SK-N-SH (cell line): Measurements from ENCODE around the gene TUBGCP3. TPM values are rescaled to one million over a fixed set of nuclear protein-coding genes. Genes with fewer than 3 reads are reported as not detected.

Experiments used
- CTCF ChIA-PET: fragments of 300-600, 350-600 bp; formaldehyde crosslinking; extraction: SDS; loops from one replicate; lab custom pipeline; 2021; lab: Yijun Ruan, JAX
- POLR2A ChIA-PET: fragments of 350-600 bp; sonication (Branson Sonifier 250); formaldehyde crosslinking; extraction: SDS; loops from one replicate; lab custom pipeline; 2020; ENCODE audit warnings: antibody characterized with exemption, inconsistent platforms; lab: Yijun Ruan, JAX
- DNase-seq: peaks from one replicate; pipeline ENCODE4 v3.0.0; 2012
- H2AFZ ChIP-seq: fragments of 200-600 bp; sonication (generic); 2 replicates; pipeline ENCODE4 v1.8.1; 2016; ENCODE audit warnings: antibody characterized with exemption, mild to moderate bottlenecking, low read depth
- H3F3A ChIP-seq: fragments of 200-600 bp; sonication (generic); replicated peaks from 2 replicates; pipeline ENCODE3; 2016; ENCODE audit warnings: antibody characterized with exemption, mild to moderate bottlenecking; ENCODE audit not compliant: insufficient read depth
- H3K27ac ChIP-seq, 2 experiments: fragments of 200-500 bp in 1 of 2; fragments of 200-600 bp in 1 of 2; sonication (Bioruptor generic) in 1 of 2; sonication (generic), shearing (Covaris generic) in 1 of 2; 2 replicates each; pipeline versions ENCODE4 v1.5.1 to v1.6.1; 2014 to 2016; ENCODE audit warnings: low read depth in 2 of 2, inconsistent platforms in 1 of 2, low read length in 1 of 2, mild to moderate bottlenecking in 1 of 2, mixed read lengths in 1 of 2
- H3K27me3 ChIP-seq: fragments of 200-600 bp; sonication (generic), shearing (Covaris generic); 2 replicates; pipeline ENCODE4 v1.6.1; 2016; ENCODE audit warnings: mixed run types; ENCODE audit not compliant: insufficient read depth
- H3K36me3 ChIP-seq, 2 experiments: fragments of 200-500 bp in 1 of 2; fragments of 200-600 bp in 1 of 2; sonication (Bioruptor generic) in 1 of 2; sonication (generic) in 1 of 2; replicated peaks in 1 of 2; 2 replicates each; pipeline versions ENCODE3 to v1.5.1; 2014 to 2016; ENCODE audit warnings: low read length in 1 of 2, mild to moderate bottlenecking in 1 of 2; ENCODE audit not compliant: insufficient read depth in 2 of 2, control insufficient read depth in 1 of 2
- H3K4me1 ChIP-seq, 2 experiments: fragments of 200-500 bp in 1 of 2; fragments of 200-600 bp in 1 of 2; sonication (Bioruptor generic) in 1 of 2; sonication (generic), shearing (Covaris generic) in 1 of 2; 2 replicates each; pipeline versions ENCODE4 v1.5.1 to v1.6.1; 2014 to 2016; ENCODE audit warnings: low read depth in 1 of 2, low read length in 1 of 2, mixed run types in 1 of 2; ENCODE audit not compliant: insufficient read depth in 2 of 2, control insufficient read depth in 1 of 2
- H3K4me2 ChIP-seq: fragments of 200-600 bp; sonication (generic), shearing (Covaris generic); 2 replicates; pipeline ENCODE4 v1.6.1; 2017; ENCODE audit warnings: mixed run types
- H3K4me3 ChIP-seq, 2 experiments: fragments of 200-500 bp in 1 of 2; fragments of 200-600 bp in 1 of 2; sonication (Bioruptor generic) in 1 of 2; sonication (generic), shearing (Covaris generic) in 1 of 2; 2 replicates each; pipeline versions ENCODE4 v1.5.1 to v1.8.1; 2014 to 2016; ENCODE audit warnings: low read depth in 2 of 2, inconsistent platforms in 1 of 2, low read length in 1 of 2, mild to moderate bottlenecking in 1 of 2, mixed read lengths in 1 of 2, moderate library complexity in 1 of 2
- H3K79me2 ChIP-seq: fragments of 200-600 bp; sonication (generic); 2 replicates; pipeline ENCODE4 v1.8.1; 2017; ENCODE audit warnings: mild to moderate bottlenecking; ENCODE audit not compliant: insufficient read depth
- H3K9ac ChIP-seq: fragments of 200-600 bp; sonication (generic); 2 replicates; pipeline ENCODE4 v1.6.1; 2017; ENCODE audit warnings: mixed run types
- H3K9me2 ChIP-seq: fragments of 200-600 bp; sonication (generic); 2 replicates; pipeline ENCODE4 v1.6.1; 2017; ENCODE audit warnings: mixed run types
- H3K9me3 ChIP-seq: fragments of 200-600 bp; sonication (generic); 2 replicates; pipeline ENCODE4 v1.6.1; 2017; ENCODE audit warnings: mixed run types, mild to moderate bottlenecking, moderate library complexity
- H4K20me1 ChIP-seq: fragments of 200-600 bp; sonication (generic); 2 replicates; pipeline ENCODE4 v1.6.1; 2017; ENCODE audit warnings: mild to moderate bottlenecking, mixed run types; ENCODE audit not compliant: insufficient read depth
- CTCF ChIP-seq: fragments of 200-600 bp; sonication (generic); IDR thresholded peaks from 2 replicates; pipeline ENCODE4 v1.6.1; 2017; ENCODE audit warnings: antibody characterized with exemption, mild to moderate bottlenecking, moderate library complexity
- ELF1 ChIP-seq: IDR thresholded peaks from 2 replicates; pipeline ENCODE4 v1.4.0; 2012
- EP300 ChIP-seq, 2 experiments: IDR thresholded peaks; 2 replicates each; pipeline versions ENCODE4 v1.4.0 to v1.6.1; 2012; ENCODE audit warnings: borderline replicate concordance in 1 of 2, low read depth in 1 of 2, low read length in 1 of 2
- FOSL2 ChIP-seq: IDR thresholded peaks from 2 replicates; pipeline ENCODE4 v1.4.0; 2012; ENCODE audit warnings: low read depth, mild to moderate bottlenecking, moderate library complexity, borderline replicate concordance
- GABPA ChIP-seq: IDR thresholded peaks from 2 replicates; pipeline ENCODE4 v1.4.0; 2012; ENCODE audit warnings: low read depth, mild to moderate bottlenecking
- GATA2 ChIP-seq: sonication (generic); formaldehyde crosslinking; IDR thresholded peaks from 2 replicates; pipeline ENCODE4 v1.5.0; 2020; ENCODE audit warnings: mild to moderate bottlenecking, missing genetic modification reagents
- MAX ChIP-seq: IDR thresholded peaks from 2 replicates; pipeline ENCODE4 v1.4.0; 2012; ENCODE audit warnings: low read depth
- MXI1 ChIP-seq: IDR thresholded peaks from 2 replicates; pipeline ENCODE4 v1.6.1; 2012; ENCODE audit warnings: mild to moderate bottlenecking, low read depth, low read length, improper control_type of control experiment
- PBX3 ChIP-seq: IDR thresholded peaks from 2 replicates; pipeline ENCODE4; 2012
- RAD21 ChIP-seq: IDR thresholded peaks from 2 replicates; pipeline ENCODE4 v1.6.1; 2012; ENCODE audit warnings: mild to moderate bottlenecking, low read length
- RCOR1 ChIP-seq: fragments of 150-350 bp; IDR thresholded peaks from 2 replicates; pipeline ENCODE4 v1.6.1; 2017; ENCODE audit warnings: antibody characterized with exemption, low read length
- SIN3A ChIP-seq: IDR thresholded peaks from 2 replicates; pipeline ENCODE4 v1.6.1; 2012; ENCODE audit warnings: low read depth, mild to moderate bottlenecking, low read length, moderate library complexity, borderline replicate concordance
- SMC3 ChIP-seq: IDR thresholded peaks from 2 replicates; pipeline ENCODE4 v1.6.1; 2012; ENCODE audit warnings: low read depth, low read length, improper control_type of control experiment
- TAF1 ChIP-seq: IDR thresholded peaks from 2 replicates; pipeline ENCODE4 v1.6.1; 2012; ENCODE audit warnings: low read depth, mild to moderate bottlenecking, low read length, moderate library complexity, borderline replicate concordance
- TCF12 ChIP-seq: IDR thresholded peaks from 2 replicates; pipeline ENCODE4 v1.4.0; 2012
- TEAD4 ChIP-seq: IDR thresholded peaks from 2 replicates; pipeline ENCODE4 v1.4.0; 2012; ENCODE audit warnings: mild to moderate bottlenecking, borderline replicate concordance; ENCODE audit not compliant: insufficient read depth
- WGBS: methylation state at CpG from one replicate; pipeline ENCODE4 v1.1.6; 2017; ENCODE audit warnings: low lambda C conversion rate; 5-methylcytosine and 5-hydroxymethylcytosine counted together
- polyA plus RNA-seq, 3 experiments: library from polyadenylated mRNA; depleted of rRNA; stranded (reverse); fragments of >200 nt; gene quantifications; 2 replicates each; pipeline ENCODE4 v1.2.3, GENCODE V29; 2012

TUBGCP3 gene
- polyA plus RNA-seq, 1 of the 3 experiments (the other 2 are of a cell fraction), result 16.8 TPM

- Histone ChIP-seq H3F3A (no peaks in the 10 kb centered on the region), H3K9ac (no peak overlapping the region), H3K27ac (no peak overlapping the region), H3K4me1 (peaks cover 0 to 19% of the 10 kb centered on the region in 2 experiments; a peak in 2 of 4 replicates), H3K9me2 (no peaks in the 10 kb centered on the region), H2AFZ (no peak overlapping the region), H3K27me3 (no peaks in the 10 kb centered on the region), H3K4me2 (no peak overlapping the region), H3K4me3 (no peak overlapping the region), H4K20me1 (no peaks in the 10 kb centered on the region), H3K9me3 (no peaks in the 10 kb centered on the region), H3K79me2 (no peaks in the 10 kb centered on the region), H3K36me3 (peaks cover 11 to 17% of the 10 kb centered on the region in 2 experiments)
- TF ChIP-seq TAF1 (no peak), FOSL2 (no peak), GABPA (no peak), TEAD4 (no peak), RAD21 (no peak), SMC3 (no peak), MAX (no peak), MXI1 (no peak)
- CTCF ChIA-PET, result interaction anchor here (2.2 kb wide), 1 partner anchor 16 kb away, joined by 9 read pairs; no protein-coding TSS in a partner anchor
- DNase-seq, result no peak
- WGBS, result 98% methylated on average over 9 of the region's 9 CpGs
- POLR2A ChIA-PET, result no interaction called here
Observed at GRCh38 chr13:112526146-112526853, 61.7 kb downstream of the TUBGCP3 start.

GRCh38 chr13:112525356-112525945 lies 62.5 kb downstream of the TUBGCP3 start:
- DNase-seq, result no peak
- H3K79me2 ChIP-seq, result no peaks in the 10 kb centered on the region
- H4K20me1 ChIP-seq, result no peaks in the 10 kb centered on the region
- H3K4me1 ChIP-seq, result peaks cover 0 to 17% of the 10 kb centered on the region in 2 experiments; a peak in 2 of 4 replicates
- POLR2A ChIA-PET, result no interaction called here
- H3K27ac ChIP-seq, result no peak overlapping the region
- CTCF ChIA-PET, result interaction anchor here (0.9 to 1.5 kb wide), 2 partner anchors 16 to 81 kb away, joined by 3 to 5 read pairs; no protein-coding TSS in a partner anchor
- WGBS, result 96% methylated on average over 7 of the region's 7 CpGs
- no peak overlapping the region for H3K4me3 ChIP-seq
- H3K27me3 ChIP-seq, result no peaks in the 10 kb centered on the region
- TF ChIP-seq ELF1 (no peak), CTCF (no peak), GATA2 (CRISPR knock-in tag) (no peak), FOSL2 (no peak), TCF12 (no peak), MAX (no peak), SIN3A (no peak), SMC3 (no peak), TAF1 (no peak), RCOR1 (no peak), PBX3 (no peak), EP300 (IDR thresholded peaks at IDR 0.05; ENCODE audit: borderline replicate concordance in 1 of 2, low read depth in 1 of 2, low read length in 1 of 2) (no peak)
- H2AFZ ChIP-seq, result no peak overlapping the region
- no peak overlapping the region for H3K9ac ChIP-seq
- no peaks in the 10 kb centered on the region for H3K9me3 ChIP-seq
- no peaks in the 10 kb centered on the region for H3F3A ChIP-seq
- no peak overlapping the region for H3K4me2 ChIP-seq
- H3K36me3 ChIP-seq, result peaks cover 14 to 17% of the 10 kb centered on the region in 2 experiments
- H3K9me2 ChIP-seq, result no peaks in the 10 kb centered on the region
